Hepatocyte (in vitro differentiated cells): ENCODE data around the gene SHPK.

ENCODE experiments used
- EZH2 ChIP-seq: fragments of 200-600 bp; sonication (generic); IDR thresholded peaks from 2 replicates; pipeline ENCODE4 v1.6.1; 2016; ENCODE audit warnings: antibody characterized with exemption, mild to moderate bottlenecking, borderline replicate concordance
- EZH2phosphoT487 ChIP-seq: fragments of 200-600 bp; sonication (generic); IDR thresholded peaks from one replicate; pipeline ENCODE4 v1.6.1; 2018; ENCODE audit warnings: antibody characterized with exemption, mild to moderate bottlenecking, low read depth, moderate library complexity; ENCODE audit not compliant: unreplicated experiment, severe bottlenecking
- TF ChIP-seq, protein P1 (sequence below): fragments of 200-600 bp; sonication (generic); IDR thresholded peaks from 2 replicates; pipeline ENCODE4 v1.5.1; 2016; ENCODE audit warnings: antibody characterized with exemption, mild to moderate bottlenecking; ENCODE audit not compliant: poor library complexity

DNA sequence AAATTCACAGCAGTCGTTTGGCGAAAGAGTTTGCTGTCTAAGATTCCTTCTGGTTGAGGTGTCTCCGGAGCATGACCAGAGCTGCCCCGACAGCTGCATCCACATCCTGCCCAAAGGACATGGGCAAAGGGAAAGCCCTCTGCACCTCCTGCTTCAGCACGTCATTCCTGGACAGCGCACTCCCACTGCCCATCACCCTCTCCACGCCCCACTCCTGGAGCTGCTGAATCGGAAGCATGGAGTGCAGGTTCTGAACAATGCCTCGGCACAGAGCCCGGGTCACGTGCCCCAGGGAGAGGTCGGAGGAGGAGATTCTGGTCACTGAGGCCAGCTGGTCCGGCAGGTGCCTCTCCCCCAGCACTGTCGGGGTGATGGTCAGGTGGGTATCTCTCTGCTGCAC, 25.5 kb downstream of the SHPK start:
- TF ChIP-seq, protein P1, sequence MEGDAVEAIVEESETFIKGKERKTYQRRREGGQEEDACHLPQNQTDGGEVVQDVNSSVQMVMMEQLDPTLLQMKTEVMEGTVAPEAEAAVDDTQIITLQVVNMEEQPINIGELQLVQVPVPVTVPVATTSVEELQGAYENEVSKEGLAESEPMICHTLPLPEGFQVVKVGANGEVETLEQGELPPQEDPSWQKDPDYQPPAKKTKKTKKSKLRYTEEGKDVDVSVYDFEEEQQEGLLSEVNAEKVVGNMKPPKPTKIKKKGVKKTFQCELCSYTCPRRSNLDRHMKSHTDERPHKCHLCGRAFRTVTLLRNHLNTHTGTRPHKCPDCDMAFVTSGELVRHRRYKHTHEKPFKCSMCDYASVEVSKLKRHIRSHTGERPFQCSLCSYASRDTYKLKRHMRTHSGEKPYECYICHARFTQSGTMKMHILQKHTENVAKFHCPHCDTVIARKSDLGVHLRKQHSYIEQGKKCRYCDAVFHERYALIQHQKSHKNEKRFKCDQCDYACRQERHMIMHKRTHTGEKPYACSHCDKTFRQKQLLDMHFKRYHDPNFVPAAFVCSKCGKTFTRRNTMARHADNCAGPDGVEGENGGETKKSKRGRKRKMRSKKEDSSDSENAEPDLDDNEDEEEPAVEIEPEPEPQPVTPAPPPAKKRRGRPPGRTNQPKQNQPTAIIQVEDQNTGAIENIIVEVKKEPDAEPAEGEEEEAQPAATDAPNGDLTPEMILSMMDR, result no peak
- TF ChIP-seq EZH2, result no peak
- TF ChIP-seq EZH2phosphoT487, result no peak
